GM23338 (cell line): Measurements from ENCODE around the gene SMC4. TPM values are rescaled to one million over a fixed set of nuclear protein-coding genes. Genes with fewer than 3 reads are reported as not detected.

Experiments
- ATAC-seq: fragments of 200-7000 bp; cut with Tn5 transposase; 3 replicates; pipeline ENCODE4 v1.9.1; 2020
- DNase-seq: peaks from one replicate; pipeline ENCODE4 v3.0.0-alpha.2; 2015; ENCODE audit warnings: low spot score
- H2AFZ ChIP-seq: fragments of 200-600 bp; sonication (generic); 2 replicates; pipeline ENCODE4 v1.8.0; 2016; ENCODE audit warnings: antibody characterized with exemption, mild to moderate bottlenecking, moderate library complexity
- H3F3A ChIP-seq: fragments of 200-600 bp; sonication (generic); replicated peaks from 2 replicates; pipeline ENCODE4 v1.8.0; 2017; ENCODE audit warnings: antibody characterized with exemption, mixed run types, low read depth
- H3K27ac ChIP-seq: fragments of 200-600 bp; sonication (generic); 2 replicates; pipeline ENCODE4 v1.6.1; 2016; ENCODE audit warnings: low read depth
- H3K27me3 ChIP-seq: fragments of 200-600 bp; sonication (generic); 2 replicates; pipeline ENCODE4 v1.8.0; 2016; ENCODE audit warnings: mild to moderate bottlenecking, mixed run types, moderate library complexity; ENCODE audit not compliant: insufficient read depth
- H3K36me3 ChIP-seq: fragments of 200-600 bp; sonication (generic); 2 replicates; pipeline ENCODE4 v1.8.0; 2016; ENCODE audit warnings: mild to moderate bottlenecking; ENCODE audit not compliant: insufficient read depth
- H3K4me1 ChIP-seq: fragments of 200-600 bp; sonication (generic); 2 replicates; pipeline ENCODE4 v1.8.0; 2016; ENCODE audit warnings: mild to moderate bottlenecking, moderate library complexity; ENCODE audit not compliant: insufficient read depth
- H3K4me2 ChIP-seq: fragments of 200-600 bp; sonication (generic); 2 replicates; pipeline ENCODE4 v1.7.1; 2017; ENCODE audit warnings: mixed run types
- H3K4me3 ChIP-seq: fragments of 200-600 bp; sonication (generic); 2 replicates; pipeline ENCODE4 v1.6.1; 2016; ENCODE audit warnings: mixed run types
- H3K79me2 ChIP-seq: fragments of 200-600 bp; sonication (generic); replicated peaks from 2 replicates; pipeline ENCODE4 v1.8.0; 2017; ENCODE audit warnings: mild to moderate bottlenecking; ENCODE audit not compliant: insufficient read depth
- H3K9me2 ChIP-seq: fragments of 200-600 bp; sonication (generic); 2 replicates; pipeline ENCODE4 v1.8.0; 2017; ENCODE audit not compliant: insufficient read depth
- H4K20me1 ChIP-seq: fragments of 200-600 bp; sonication (generic); replicated peaks from 2 replicates; pipeline ENCODE4 v1.8.0; 2017; ENCODE audit warnings: mild to moderate bottlenecking; ENCODE audit not compliant: insufficient read depth
- H3K27ac Mint-ChIP-seq: 2 replicates; pipeline ENCODE4 v1.8.0; 2020; ENCODE audit warnings: inconsistent platforms, mild to moderate bottlenecking, moderate library complexity, mixed read lengths
- H3K27me3 Mint-ChIP-seq: 3 replicates; pipeline ENCODE4 v1.8.0; 2022; ENCODE audit warnings: low read depth, mild to moderate bottlenecking, moderate library complexity, mixed read lengths, inconsistent platforms; ENCODE audit not compliant: insufficient read depth, poor library complexity
- H3K36me3 Mint-ChIP-seq: 3 replicates; pipeline ENCODE4 v1.8.0; 2021; ENCODE audit warnings: low read depth, mild to moderate bottlenecking, inconsistent platforms, moderate library complexity, mixed read lengths
- H3K4me1 Mint-ChIP-seq: 3 replicates; pipeline ENCODE4 v1.8.0; 2020; ENCODE audit warnings: mild to moderate bottlenecking, inconsistent platforms, mixed read lengths
- H3K4me3 Mint-ChIP-seq: 3 replicates; pipeline ENCODE4 v1.8.0; 2021; ENCODE audit warnings: moderate library complexity, mild to moderate bottlenecking, inconsistent platforms, mixed read lengths
- H3K9me3 Mint-ChIP-seq: 3 replicates; pipeline ENCODE4 v1.8.0; 2020; ENCODE audit warnings: moderate library complexity, mild to moderate bottlenecking, inconsistent platforms, mixed read lengths
- CREB1 ChIP-seq: fragments of 250-450 bp; sonication (Bioruptor Pico); IDR thresholded peaks from 2 replicates; pipeline ENCODE4 v1.5.0; 2020; ENCODE audit warnings: low read depth, mild to moderate bottlenecking, moderate library complexity
- CTCF ChIP-seq, 2 experiments: fragments of 200-600 bp in 1 of 2; sonication (generic) in 1 of 2; conservative IDR thresholded peaks; 2 replicates each; pipeline versions ENCODE4 v1.5.1 to v1.6.1; 2016 to 2017; ENCODE audit warnings: antibody characterized with exemption in 2 of 2, low read depth in 2 of 2, mild to moderate bottlenecking in 2 of 2, moderate library complexity in 1 of 2
- ETS1 ChIP-seq: IDR thresholded peaks from 2 replicates; pipeline ENCODE4 v1.6.1; 2016; ENCODE audit warnings: antibody characterized with exemption
- EZH2 ChIP-seq: fragments of 200-600 bp; sonication (generic); IDR thresholded peaks from one replicate; pipeline ENCODE4 v1.8.0; 2017; ENCODE audit warnings: antibody characterized with exemption, mild to moderate bottlenecking, low read depth; ENCODE audit not compliant: unreplicated experiment
- EZH2phosphoT487 ChIP-seq: fragments of 200-600 bp; sonication (generic); IDR thresholded peaks from one replicate; pipeline ENCODE4 v1.8.1; 2018; ENCODE audit warnings: antibody characterized with exemption; ENCODE audit not compliant: unreplicated experiment
- JUNB ChIP-seq: IDR thresholded peaks from one replicate; pipeline ENCODE4 v1.6.1; 2016; ENCODE audit warnings: antibody characterized with exemption; ENCODE audit not compliant: unreplicated experiment
- NANOG ChIP-seq: IDR thresholded peaks from 2 replicates; pipeline ENCODE4 v1.6.1; 2016; ENCODE audit warnings: antibody characterized with exemption, borderline replicate concordance
- POLR2AphosphoS5 ChIP-seq: IDR thresholded peaks from 2 replicates; pipeline ENCODE4 v1.6.1; 2016; ENCODE audit warnings: antibody characterized with exemption, low read depth
- REST ChIP-seq: IDR thresholded peaks from one replicate; pipeline ENCODE4 v1.6.1; 2018; ENCODE audit warnings: antibody characterized with exemption; ENCODE audit not compliant: unreplicated experiment
- STAT1 ChIP-seq: IDR thresholded peaks from one replicate; pipeline ENCODE4 v1.6.1; 2016; ENCODE audit warnings: antibody characterized with exemption; ENCODE audit not compliant: unreplicated experiment
- ZNF114 ChIP-seq: fragments of 250-450 bp; sonication (Bioruptor Pico); IDR thresholded peaks from 2 replicates; pipeline ENCODE4 v1.5.0; 2020; ENCODE audit warnings: mild to moderate bottlenecking, moderate library complexity
- ZNF331 ChIP-seq: fragments of 250-450 bp; sonication (Bioruptor Pico); IDR thresholded peaks from 2 replicates; pipeline ENCODE4 v1.5.0; 2020; ENCODE audit warnings: low read depth, mild to moderate bottlenecking, moderate library complexity
- ZNF462 ChIP-seq: fragments of 250-450 bp; sonication (Bioruptor Pico); IDR thresholded peaks from 2 replicates; pipeline ENCODE4 v1.5.0; 2020; ENCODE audit warnings: mild to moderate bottlenecking, moderate library complexity
- polyA plus RNA-seq: library from polyadenylated mRNA; unstranded; fragments of >200 nt; fragmentation: Nextera tagmentation; extraction: Ambion mirVana; gene quantifications from 2 replicates; pipeline ENCODE4 v1.2.1, GENCODE V29; 2016
- total RNA-seq: library from RNA; depleted of rRNA; stranded (reverse); fragments of >200 nt; shearing (Covaris generic); gene quantifications from 2 replicates; pipeline ENCODE4 v1.2.3, GENCODE V29; 2014

Gene SMC4
- total and polyA plus RNA-seq, 2 experiments from 2014 or later: 167 to 412 TPM

GRCh38 chr3:160427832-160428424 lies 28.5 kb downstream of the SMC4 start:
- no peak overlapping the region for H3K4me2 ChIP-seq
- Mint-ChIP-seq H3K27ac (no peak overlapping the region), H3K9me3 (no peaks in the 10 kb centered on the region), H3K4me3 (no peak overlapping the region), H3K27me3 (no peaks in the 10 kb centered on the region), H3K36me3 (peaks cover 87% of the 10 kb centered on the region), H3K4me1 (no peaks in the 10 kb centered on the region)
- no peak for TF ChIP-seq EZH2
- TF ChIP-seq REST: no peak
- no peak for TF ChIP-seq JUNB
- no peak for TF ChIP-seq ZNF114 (CRISPR knock-in tag)
- no peak for TF ChIP-seq ZNF462 (CRISPR knock-in tag)
- TF ChIP-seq STAT1: no peak
- no peak for TF ChIP-seq CTCF (conservative IDR thresholded peaks at IDR 0.05; ENCODE audit: low read depth in 2 of 2)
- no peak for TF ChIP-seq POLR2AphosphoS5
- no peak for TF ChIP-seq NANOG
- TF ChIP-seq EZH2phosphoT487: no peak
- no peak for TF ChIP-seq CREB1
- TF ChIP-seq ZNF331 (CRISPR knock-in tag): no peak
- TF ChIP-seq ETS1: no peak
- DNase-seq (no peak), ATAC-seq (no peak)
- no peak overlapping the region for H3K4me3 ChIP-seq
- H3K4me1 ChIP-seq: no peaks in the 10 kb centered on the region
- no peak overlapping the region for H3K27ac ChIP-seq
- H3K9me2 ChIP-seq: no peaks in the 10 kb centered on the region
- H3K36me3 ChIP-seq: peaks cover 85% of the 10 kb centered on the region
- no peaks in the 10 kb centered on the region; the same call in 1 of the 2 replicates for H3K79me2 ChIP-seq
- H3F3A ChIP-seq: no peaks in the 10 kb centered on the region
- no peak overlapping the region for H2AFZ ChIP-seq
- H3K27me3 ChIP-seq: no peaks in the 10 kb centered on the region
- H4K20me1 ChIP-seq: peaks cover 18% of the 10 kb centered on the region; the same call in 1 of the 2 replicates
